Bronchial epithelial cell (primary cell): Measurements from ENCODE around the gene MMP1. TPM values are rescaled to one million over a fixed set of nuclear protein-coding genes. Genes with fewer than 3 reads are reported as not detected.

Source experiments
- DNase-seq: peaks from one replicate; pipeline ENCODE4 v3.0.0-alpha.2; 2010; ENCODE audit warnings: low read depth
- FAIRE-seq: peaks from 2 replicates; lab custom pipeline; 2011; peaks lifted over from hg19 to GRCh38; lab: Jason Lieb, UNC
- H3K27me3 ChIP-seq: 2 replicates; pipeline ENCODE4 v1.5.1; 2011; ENCODE audit warnings: low read length; ENCODE audit not compliant: control insufficient read depth, insufficient read depth
- H3K36me3 ChIP-seq: 2 replicates; pipeline ENCODE4 v1.5.1; 2011; ENCODE audit warnings: low read length; ENCODE audit not compliant: control insufficient read depth, insufficient read depth
- H3K4me3 ChIP-seq: 2 replicates; pipeline ENCODE4 v1.5.1; 2011; ENCODE audit warnings: mild to moderate bottlenecking, low read depth, low read length, control low read depth
- total RNA-seq: library from RNA; depleted of rRNA; stranded (reverse); fragments of >200 nt; gene quantifications from 2 replicates; pipeline ENCODE4 v1.2.1, GENCODE V29; 2014
- TF ChIP-seq, protein P1 (sequence below): IDR thresholded peaks from 2 replicates; pipeline ENCODE4 v1.5.1; 2011; ENCODE audit warnings: mild to moderate bottlenecking, moderate library complexity, low read length, control low read depth, inconsistent platforms; ENCODE audit not compliant: insufficient read depth, severe bottlenecking

Gene MMP1
- total RNA-seq, 1 donor from 2014 or later = 168 TPM

- DNase-seq (no peak), FAIRE-seq (no peak)
- TF ChIP-seq, protein P1, sequence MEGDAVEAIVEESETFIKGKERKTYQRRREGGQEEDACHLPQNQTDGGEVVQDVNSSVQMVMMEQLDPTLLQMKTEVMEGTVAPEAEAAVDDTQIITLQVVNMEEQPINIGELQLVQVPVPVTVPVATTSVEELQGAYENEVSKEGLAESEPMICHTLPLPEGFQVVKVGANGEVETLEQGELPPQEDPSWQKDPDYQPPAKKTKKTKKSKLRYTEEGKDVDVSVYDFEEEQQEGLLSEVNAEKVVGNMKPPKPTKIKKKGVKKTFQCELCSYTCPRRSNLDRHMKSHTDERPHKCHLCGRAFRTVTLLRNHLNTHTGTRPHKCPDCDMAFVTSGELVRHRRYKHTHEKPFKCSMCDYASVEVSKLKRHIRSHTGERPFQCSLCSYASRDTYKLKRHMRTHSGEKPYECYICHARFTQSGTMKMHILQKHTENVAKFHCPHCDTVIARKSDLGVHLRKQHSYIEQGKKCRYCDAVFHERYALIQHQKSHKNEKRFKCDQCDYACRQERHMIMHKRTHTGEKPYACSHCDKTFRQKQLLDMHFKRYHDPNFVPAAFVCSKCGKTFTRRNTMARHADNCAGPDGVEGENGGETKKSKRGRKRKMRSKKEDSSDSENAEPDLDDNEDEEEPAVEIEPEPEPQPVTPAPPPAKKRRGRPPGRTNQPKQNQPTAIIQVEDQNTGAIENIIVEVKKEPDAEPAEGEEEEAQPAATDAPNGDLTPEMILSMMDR = no peak
- no peak overlapping the region for H3K4me3 ChIP-seq
- no peaks in the 10 kb centered on the region for H3K36me3 ChIP-seq
- no peaks in the 10 kb centered on the region for H3K27me3 ChIP-seq
Observed at GRCh38 chr11:102819491-102819890, 21.5 kb upstream of the MMP1 start.

DNA sequence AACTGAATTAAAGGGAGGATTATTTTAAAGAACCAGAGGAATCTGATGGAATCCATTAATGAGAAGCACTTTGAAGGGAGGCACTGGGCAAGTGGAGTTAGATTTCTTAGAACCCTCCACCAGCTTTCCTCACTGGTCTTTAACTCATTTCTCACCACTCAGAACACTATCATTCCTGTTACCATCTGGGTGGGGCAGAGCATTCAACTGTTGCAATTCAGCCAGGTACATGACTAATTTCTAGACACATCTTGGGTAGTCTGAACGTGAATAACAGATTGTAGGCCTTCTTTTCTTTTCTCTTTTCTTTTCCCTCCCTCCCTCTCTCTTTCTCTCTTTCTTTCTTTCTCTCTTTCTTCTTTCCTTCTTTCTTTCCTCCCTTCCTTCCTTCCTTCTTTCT, 15.5 kb upstream of the MMP1 start:
- TF ChIP-seq, protein P1 = no peak
- no peaks in the 10 kb centered on the region for H3K36me3 ChIP-seq
- FAIRE-seq = no peak

GRCh38 chr11:102812188-102812587, 14.2 kb upstream of the MMP1 start:
- FAIRE-seq (no peak), DNase-seq (peak; percentile 73)
- Histone ChIP-seq H3K4me3 (no peak overlapping the region), H3K27me3 (no peaks in the 10 kb centered on the region), H3K36me3 (no peaks in the 10 kb centered on the region)
- TF ChIP-seq, protein P1 = no peak

More for the DNA sequence above, 15.5 kb upstream of the MMP1 start:
- Histone ChIP-seq H3K4me3 (no peak overlapping the region), H3K27me3 (no peaks in the 10 kb centered on the region)
- peak; percentile 77 for DNase-seq

DNA sequence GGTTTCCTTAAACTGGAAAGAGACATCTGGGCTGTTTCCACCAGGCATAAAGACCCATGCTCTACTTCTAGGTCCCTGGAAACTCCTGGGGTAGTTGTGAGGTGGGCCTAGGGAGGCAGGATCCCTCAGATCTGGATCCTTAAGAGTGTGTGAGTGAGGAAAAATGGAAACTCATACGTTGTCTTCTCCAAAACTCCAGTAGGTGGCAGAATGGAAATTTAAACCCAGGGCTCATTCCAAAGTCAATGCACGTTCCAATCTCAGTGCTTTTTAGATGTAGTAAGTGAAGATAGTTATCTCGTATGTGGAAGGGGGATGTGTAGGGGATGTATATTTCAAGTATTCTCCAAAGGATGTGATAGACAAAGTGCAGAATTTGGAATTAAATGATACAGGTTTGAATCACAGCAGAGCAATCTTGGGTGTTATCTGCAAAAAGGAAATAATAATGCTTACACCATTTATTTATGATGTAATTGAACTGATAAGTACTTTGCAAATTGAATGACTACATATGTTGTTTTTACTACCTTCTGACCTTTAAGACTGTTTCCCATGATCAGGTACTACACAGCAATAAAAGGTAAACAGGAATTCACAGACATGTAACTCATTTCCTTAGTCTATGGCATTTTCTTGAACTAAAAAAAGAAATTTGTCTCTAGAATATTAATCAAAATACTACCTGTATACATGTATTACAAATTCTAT, 13.1 kb upstream of the MMP1 start:
- Histone ChIP-seq H3K4me3 (no peak overlapping the region), H3K36me3 (no peaks in the 10 kb centered on the region), H3K27me3 (no peaks in the 10 kb centered on the region)
- FAIRE-seq (no peak), DNase-seq (peak; percentile 67)
- TF ChIP-seq, protein P1 = peak; percentile 58

- H3K27me3 ChIP-seq = no peaks in the 10 kb centered on the region
Observed at GRCh38 chr11:102809971-102810370, 12.0 kb upstream of the MMP1 start.

More at GRCh38 chr11:102809971-102810370, 12.0 kb upstream of the MMP1 start:
- TF ChIP-seq, protein P1 = no peak
- no peak for FAIRE-seq
- no peak for DNase-seq
- Histone ChIP-seq H3K4me3 (no peak overlapping the region), H3K36me3 (no peaks in the 10 kb centered on the region)
